HG03175 (cell line): ENCODE data around the gene CCDC107.
"Not testable (repeated sequence)": the region's sequence is repeated elsewhere in the genome, so short reads cannot be mapped to it uniquely, and the experiment has no call there.

Experiments used
- ATAC-seq: cut with Tn5 transposase; IDR thresholded peaks from one replicate; pipeline ENCODE4 v1.9.1; 2021; ENCODE audit warnings: mild to moderate bottlenecking, moderate library complexity; ENCODE audit not compliant: unreplicated experiment

The CCDC107 gene, protein sequence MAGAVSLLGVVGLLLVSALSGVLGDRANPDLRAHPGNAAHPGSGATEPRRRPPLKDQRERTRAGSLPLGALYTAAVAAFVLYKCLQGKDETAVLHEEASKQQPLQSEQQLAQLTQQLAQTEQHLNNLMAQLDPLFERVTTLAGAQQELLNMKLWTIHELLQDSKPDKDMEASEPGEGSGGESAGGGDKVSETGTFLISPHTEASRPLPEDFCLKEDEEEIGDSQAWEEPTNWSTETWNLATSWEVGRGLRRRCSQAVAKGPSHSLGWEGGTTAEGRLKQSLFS

DNA sequence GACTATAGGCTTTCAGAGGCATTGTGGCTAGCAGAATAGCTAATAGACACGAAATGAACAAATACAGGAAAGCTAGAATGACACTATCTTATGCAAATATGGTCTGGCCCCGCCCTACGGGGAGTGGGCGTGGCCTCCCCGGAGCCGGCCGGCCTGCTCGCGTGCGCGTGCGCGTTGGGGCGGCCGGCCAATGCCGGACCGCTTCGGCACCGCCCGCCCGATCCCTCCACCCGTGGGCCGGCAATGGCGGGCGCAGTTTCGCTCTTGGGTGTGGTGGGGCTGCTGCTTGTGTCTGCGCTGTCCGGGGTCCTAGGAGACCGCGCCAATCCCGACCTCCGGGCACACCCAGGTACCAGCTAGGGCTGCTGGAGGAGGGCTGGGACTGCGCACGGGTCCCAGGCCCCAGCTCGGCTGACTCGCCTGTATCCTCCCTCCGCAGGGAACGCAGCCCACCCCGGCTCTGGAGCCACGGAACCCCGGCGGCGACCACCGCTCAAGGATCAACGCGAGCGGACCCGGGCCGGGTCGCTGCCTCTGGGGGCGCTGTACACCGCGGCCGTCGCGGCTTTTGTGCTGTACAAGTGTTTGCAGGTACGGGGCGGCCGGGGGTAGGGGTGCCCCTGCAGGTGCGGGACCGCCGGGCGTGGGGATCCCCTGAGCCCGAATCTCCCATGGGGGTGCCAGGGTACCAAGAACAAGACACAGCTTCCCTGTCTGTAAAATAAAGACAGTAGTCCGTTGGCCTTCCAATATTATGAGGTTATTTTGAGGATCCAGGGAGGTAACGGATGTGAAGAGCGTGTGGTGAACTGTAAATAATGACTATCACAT lies at the start of gene CCDC107:
TSS of gene CCDC107 (plus strand) at position 156 of the 831 bp plus-strand sequence. CDS start at position 244, 88 bp downstream.
- peak; percentile 66 for ATAC-seq

DNA sequence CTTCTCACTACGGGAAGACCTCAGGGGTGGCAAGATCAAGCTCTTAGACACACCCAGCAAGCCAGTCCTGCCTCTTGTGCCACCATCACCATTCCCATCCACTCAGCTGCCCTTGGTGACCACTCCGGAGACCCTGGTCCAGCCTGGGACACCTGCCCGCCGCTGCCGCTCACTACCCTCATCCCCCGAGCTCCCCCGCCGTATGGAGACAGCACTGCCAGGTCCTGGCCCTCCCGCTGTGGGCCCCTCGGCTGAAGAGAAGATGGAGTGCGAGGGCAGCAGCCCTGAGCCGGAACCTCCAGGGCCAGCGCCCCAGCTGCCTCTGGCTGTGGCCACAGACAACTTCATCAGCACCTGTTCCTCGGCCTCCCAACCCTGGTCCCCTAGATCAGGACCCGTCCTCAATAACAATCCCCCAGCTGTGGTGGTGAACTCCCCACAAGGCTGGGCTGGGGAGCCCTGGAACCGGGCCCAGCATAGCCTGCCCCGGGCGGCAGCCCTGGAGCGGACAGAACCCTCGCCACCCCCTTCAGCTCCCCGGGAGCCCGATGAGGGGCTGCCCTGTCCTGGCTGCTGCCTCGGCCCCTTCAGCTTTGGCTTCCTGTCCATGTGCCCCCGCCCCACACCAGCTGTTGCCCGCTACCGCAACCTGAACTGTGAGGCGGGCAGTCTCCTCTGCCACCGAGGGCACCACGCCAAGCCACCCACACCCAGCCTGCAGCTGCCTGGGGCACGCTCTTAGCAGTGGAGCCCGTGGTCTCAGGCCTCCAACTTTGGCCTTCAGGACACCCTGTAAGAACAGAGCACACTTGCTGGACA lies 48.9 kb upstream of the CCDC107 start:
- ATAC-seq = no peak

DNA sequence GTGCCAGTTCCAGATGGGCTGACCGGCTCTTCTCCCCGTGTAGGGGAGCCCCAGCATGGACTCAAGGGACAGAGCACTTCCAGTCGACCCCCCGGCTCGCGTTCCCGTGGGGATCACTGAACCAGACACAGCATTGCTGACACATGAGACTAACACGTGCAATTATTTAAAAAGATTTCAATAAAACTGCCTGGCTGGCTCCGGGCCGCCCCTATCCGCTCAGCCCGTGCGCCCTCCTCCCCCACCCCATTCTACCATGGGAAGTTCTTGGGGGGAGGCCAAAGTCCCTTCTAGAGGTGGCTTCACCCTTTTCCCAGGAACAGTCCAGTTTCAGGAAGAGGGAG lies 48.3 kb upstream of the CCDC107 start:
- ATAC-seq = no peak

DNA sequence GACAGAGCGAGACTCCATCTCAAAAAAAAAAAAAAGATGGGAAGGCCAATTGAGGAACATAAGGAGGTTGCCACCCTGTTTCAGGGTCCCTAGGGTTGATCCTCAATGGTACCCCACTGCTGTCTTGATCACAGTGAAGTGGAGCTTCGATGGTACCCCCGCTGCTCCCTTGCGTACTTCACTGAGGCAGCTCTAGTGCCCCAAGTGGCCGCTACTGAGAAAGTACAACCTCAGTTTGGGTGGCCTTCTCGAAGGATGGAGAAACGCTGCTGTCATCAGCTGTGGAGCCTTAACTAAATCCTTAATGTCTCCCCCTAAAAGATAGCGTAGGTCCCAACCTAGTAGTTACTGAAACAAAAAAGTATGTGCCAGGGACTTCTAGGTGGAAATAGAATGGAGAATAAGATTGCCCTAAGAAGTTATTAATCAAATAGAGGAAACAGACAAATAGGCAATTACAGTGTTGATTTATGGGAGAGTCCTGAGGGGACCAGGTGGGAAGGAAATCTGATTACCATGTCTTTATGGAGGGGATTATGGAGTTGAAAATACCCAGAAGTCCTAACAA lies 46.8 kb upstream of the CCDC107 start:
- ATAC-seq = peak; percentile 75

DNA sequence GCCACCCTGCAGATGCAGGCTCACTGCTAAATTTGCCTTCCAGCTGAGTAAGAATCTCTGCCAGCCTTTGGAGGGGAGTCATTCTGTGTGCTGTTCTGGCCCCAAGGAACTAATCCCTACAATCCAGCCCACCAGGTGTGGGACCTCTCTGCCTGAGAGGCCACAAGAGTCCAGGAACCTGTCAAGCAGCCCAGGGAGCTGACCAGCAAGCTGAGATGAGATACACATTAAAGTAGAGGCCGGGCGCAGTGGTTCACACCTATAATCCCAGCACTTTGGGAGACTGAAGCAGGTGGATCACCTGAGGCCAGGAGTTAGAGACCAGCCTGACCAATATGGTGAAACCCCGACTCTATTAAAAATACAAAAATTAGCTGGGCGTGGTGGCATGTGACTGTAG lies 46.0 kb upstream of the CCDC107 start:
- ATAC-seq = not testable (repeated sequence)

DNA sequence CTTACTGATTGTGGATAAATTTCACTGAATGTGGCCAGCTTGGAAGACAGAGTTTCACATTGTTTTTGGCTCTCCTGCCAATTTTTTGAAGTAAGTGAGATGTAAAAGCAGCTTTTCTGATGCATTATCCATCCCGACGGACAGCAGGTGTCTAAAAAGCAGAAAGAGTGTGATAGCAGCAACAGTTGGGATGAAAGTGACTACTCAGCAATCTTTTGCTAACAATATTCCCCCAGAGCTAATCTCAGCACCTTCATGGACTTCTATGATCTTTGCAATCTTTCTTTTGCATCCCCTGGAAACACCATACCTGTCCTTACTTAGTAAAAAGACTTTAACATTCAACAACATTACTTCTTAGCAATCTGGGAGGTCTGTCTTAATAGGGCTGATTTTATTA lies 45.2 kb upstream of the CCDC107 start:
- ATAC-seq = no peak

DNA sequence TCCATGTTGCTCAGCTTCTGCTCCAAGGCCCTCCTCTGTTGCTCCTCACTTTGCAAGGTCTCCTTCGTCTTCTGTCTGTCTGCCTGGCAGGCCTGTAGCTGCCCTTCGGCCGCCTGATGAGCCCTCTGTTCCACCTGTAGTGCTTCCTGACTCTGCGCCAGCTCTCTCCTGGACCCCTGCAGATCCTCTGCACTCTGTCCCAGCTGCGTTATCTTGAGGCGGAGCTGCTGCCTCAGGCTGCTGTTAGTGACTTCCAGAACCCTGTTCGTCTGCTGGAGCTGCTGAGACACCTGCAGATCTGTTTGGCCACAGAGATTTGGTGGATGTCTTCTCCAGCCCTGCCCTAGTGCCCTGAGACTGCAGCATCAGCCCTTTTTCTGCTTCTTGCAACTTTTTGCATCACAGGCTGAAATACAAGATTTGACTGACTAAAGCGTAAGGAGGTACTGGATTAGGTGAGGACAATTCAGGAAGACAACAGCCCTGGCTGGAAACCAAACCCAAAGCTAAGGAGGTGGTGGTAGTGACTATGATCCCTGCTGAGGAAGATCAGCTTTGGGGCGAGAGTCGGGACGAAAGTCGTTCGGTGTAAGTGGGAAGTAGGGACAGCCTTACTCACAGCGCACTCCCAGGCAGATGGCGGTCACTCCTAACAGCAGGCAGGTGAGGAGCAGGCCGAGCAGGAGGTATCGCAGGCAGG lies 42.0 kb upstream of the CCDC107 start:
- no peak for ATAC-seq

DNA sequence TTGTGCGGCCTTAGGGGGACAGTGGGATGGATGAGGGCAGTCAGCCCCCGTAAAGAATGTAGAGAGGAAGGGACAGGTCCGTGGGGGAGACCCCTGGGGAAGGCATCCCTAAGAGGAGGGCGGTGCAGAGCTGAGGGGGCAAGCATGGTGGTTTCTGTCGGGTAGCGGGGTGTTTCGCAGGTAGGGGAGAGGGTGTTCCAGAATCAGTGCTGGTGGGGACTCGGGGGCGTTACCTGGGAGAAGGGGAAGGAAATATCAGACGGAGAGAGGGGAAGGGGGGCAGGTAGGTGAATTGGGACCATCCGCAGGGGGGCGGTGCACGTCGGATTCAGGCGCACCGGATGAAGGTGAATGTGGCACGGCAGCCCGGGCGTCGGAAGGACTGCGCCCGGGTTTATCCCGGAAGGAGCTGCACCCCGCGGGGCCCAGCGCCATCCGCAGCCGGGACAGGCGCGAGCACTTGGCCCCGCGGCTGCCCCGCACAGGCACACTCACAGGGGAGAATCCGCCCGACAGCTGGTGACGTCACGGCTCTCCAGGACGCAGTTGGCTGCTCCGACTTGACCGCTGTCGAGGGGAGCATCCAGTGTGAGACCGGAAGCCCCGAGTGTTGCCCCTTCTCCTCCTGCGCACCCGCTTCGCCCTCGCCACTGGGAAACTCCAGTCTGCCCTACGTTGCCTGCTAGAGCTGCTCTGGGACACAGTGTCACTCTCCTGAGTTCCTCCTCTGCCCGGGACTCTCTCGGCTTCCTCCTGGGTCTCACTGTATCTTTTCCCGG lies 41.2 kb upstream of the CCDC107 start:
- no peak for ATAC-seq

DNA sequence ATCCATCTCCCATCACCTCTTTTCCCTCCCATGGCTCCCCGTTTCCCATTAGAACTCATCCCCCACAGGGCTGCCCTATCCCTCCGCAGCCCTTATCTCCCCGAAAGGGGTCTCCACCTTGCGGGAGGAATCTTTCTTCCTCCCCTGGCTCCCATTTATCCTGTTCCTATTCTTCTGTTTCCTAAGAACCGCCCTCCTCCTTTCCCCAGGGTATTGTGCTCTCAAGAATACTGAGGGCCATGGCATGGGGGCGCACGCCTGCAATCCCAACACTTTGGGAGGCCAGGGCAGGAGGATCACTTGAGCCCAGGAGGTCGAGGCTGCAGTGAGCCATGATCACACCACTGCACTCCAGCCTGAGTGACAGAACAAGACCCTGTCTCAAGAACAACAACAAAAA lies 40.5 kb upstream of the CCDC107 start:
- ATAC-seq = no peak

DNA sequence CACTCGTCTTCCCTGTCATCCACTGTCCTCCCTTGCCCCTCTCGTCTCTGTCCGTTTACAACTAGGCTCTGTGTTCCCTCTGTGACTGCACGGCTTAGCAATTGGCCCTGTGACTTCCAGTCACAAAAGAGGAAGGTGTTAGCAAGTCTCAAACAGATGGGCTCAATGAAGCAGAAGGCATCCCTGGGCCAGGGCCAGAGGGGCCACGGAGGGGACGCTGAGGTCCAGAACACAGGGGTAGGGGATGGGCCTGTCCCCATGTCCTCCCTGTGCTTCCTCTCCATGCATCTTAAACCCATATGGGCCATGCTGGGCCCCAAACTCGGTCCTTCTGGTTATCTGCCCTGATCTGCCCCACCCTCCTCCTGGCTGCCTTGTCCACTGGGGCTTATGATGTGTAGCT lies 39.8 kb upstream of the CCDC107 start, which contains the start of gene CD72:
TSS of gene CD72 (minus strand) at position 89 of the 403 bp plus-strand sequence. CDS start 110 bp downstream, outside the sequence.
- no peak for ATAC-seq

DNA sequence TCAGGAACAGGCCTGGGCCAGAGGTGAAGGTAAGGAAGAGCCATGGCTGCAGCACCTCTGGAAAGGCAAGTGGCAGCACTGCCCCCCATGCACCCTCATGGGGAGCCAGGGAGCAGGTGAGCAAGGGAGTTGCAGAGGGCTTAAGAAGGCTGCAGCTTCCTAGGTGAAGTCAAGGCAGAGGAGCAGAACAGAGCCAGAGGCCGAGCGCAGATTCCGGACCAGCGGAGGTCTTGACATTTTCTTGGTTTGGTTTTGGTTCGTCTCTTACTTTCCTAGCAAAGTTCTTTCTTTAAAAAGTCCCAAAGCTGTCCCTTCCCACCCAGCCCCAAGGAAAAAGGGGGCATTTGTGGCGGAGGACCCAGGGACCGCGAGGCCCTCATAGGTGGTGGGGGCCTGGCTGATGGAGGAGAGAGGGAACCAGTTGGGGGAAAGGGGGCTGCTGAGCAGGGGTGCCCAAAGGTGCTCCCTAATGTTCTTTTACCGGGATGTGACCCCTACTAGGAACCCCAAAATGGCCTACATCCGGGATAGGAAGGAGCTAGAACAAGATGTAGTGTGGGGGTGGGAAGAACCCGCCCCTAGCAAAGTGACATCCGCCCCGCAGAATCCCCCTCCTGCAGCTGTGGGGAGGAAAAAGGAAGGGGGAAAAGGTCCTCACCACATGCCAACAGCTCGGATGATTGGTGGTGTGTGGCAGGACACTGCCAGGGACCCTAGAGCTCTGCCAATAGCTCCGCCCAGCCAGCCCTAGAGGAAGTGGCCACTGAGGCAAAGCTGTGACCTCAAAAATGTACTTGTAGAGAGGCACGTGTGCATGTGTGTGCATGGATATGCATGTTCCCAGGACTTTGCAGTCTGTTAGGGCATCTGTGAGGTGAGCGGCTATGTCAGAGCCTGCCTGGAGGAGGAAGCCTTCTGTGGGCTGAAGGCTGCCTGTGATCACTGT lies 39.0 kb upstream of the CCDC107 start:
- peak; percentile 50 for ATAC-seq

DNA sequence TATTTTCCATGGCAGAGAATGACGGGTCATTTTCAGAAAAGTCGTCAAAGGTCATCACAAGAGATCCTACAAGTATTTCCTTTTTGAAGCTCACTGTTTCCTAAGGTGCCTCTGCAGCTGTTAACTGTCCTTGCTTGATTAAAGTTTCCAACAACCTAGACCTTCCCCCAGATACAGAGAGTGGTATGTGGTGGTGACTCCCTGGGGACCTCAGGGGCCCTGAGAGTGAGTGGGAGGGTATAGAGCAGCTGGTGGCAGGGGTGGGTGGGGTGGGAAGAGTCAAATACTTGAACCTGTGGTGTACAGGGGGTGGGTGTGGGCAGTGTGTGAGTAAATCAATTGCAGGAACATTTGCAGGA lies 38.3 kb upstream of the CCDC107 start:
- peak; percentile 59 for ATAC-seq

DNA sequence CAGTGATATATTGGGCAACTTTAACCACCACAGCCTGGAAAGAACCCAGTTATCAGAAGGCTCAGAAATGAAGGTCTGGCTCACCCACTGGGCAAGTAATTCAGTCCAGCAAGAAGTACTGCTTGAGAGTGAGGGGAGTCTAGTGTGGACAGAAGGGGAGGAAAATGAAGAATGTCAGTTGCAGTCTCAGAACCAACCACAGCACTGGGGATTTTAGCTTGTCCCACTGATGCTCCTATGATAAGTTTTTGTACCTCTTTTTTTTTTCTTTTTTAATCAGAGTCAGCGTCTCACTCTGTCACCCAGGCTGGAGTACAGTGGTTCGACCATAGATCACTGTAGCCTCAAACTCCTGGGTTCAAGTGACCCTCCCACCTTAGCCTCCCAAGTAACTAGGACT lies 30.5 kb upstream of the CCDC107 start:
- no peak for ATAC-seq

DNA sequence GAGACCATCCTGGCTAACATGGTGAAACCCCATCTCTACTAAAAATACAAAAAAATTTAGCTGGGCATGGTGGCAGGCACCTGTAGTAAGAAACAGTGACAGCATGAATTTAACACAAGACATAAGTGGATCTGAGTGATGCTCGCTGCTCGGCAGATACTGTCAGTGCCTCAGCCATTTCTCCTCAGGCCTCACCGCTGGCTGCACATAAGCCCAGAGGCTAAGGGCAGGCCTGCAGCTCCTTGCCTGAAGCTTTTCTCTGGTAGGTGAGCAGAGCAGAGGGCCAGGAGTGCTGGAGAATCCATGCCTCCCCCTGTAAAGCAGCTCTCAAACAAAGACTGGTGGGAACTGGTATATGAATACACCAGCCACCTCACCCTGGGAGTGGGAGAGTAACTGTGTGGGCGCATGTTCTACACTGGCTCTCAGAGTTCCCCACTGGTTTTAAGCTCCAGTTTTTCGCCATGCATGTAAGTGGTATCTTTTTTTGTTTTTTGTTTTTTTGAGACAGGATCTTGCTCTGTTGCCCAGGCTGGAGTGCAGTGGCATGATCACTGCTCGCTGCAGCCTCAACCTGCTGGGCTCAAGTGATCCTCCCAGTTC lies 29.6 kb upstream of the CCDC107 start:
- no peak for ATAC-seq

DNA sequence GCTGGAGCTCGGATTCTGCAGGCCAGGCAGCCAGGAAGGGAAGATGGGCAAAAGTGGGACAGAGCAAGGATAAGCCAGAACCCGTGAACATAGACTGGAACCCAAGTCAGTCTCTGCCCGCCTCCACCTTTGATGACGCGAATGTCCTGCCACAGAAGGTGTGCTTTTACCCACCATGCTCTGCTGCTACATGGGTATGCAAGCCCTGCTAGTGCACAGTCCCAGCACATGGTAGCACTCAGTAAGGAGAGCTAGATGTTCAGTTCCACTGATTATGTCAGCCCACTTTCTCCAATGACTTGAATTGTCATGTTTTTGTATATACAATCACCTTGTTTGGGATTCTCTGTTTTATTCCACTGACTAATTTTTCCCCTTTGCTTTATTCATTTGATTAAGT lies 28.5 kb upstream of the CCDC107 start:
- no peak for ATAC-seq

DNA sequence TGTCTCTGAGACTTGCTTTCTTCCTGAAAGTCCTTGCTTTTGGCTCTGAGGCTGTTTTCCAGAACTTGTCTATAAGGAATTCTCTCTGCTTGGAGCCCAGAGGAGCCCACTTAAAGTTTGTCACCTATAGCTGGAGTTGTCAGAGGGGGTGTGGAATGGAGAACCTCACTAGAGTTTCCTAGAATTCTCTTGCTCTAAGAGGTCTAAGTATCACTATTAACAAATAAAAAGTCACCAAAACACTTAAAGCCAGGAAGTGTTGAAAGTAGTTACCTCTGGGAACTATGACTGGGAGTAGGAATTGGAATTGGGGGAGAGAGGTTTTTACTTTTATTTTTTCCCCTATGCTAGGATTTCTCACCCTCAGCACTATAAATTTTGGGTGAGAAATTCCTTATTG lies 22.4 kb upstream of the CCDC107 start:
- ATAC-seq = no peak

DNA sequence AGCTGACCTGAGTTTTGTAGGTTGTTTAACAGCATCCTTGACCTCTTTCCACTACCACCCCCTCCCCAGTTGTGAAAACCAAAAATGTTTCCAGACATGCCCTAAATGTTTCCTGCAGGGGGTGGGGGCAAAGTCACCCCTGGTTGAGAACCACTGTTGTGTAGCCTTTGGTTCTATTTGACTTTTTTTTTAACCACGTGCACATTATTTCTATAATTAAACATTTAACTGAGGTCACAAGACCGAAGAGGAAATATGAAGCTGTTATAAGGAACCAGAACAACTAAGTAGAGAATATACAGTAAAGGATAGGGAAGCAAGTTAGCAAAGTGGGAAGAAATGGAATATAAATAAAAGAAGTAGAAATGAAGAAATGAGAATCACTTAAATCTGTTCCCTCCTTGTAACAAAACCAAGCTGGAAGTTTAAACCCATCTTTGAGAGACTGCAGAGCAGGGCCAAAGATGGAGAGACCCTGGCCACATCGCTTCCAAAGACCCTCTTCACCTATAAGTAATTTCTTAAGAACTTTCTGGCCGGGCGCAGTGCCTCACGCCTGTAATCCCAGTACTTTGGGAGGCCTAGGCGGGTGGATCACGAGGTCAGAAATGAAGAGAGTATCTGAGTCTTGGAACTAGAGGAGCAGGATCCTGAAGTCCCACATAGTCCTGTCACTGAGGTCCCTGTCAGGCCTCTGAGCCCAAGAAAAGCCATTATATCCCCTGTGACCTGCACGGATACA lies 21.8 kb upstream of the CCDC107 start:
- no peak for ATAC-seq

DNA sequence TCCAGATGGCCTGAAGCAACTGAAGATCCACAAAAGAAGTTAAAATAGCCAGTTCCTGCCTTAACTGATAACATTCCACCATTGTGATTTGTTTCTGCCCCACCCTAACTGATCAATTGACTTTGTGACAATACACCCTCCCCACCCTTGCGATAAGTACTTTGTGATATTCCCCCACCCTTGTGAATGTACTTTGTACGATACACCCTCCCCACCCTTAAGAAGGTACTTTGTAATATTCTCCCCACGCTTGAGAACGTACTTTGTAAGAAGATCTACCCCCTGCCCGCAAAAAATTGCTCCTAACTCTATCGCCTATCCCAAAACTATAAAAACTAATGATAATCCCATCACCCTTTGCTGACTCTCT lies 21.2 kb upstream of the CCDC107 start:
- ATAC-seq = not testable (repeated sequence)
